Thyroid gland (tissue), 4 donors: ENCODE measurements around the gene FSTL4.

Experiments used
- CTCF ChIP-seq, 6 experiments: fragments of 200-600 bp in 3 of 6; fragments of 450-650 bp in 3 of 6; sonication (generic) in 3 of 6; IDR thresholded peaks; one replicate each; pipeline ENCODE4 v1.5.1; 2016 to 2019; ENCODE audit warnings: antibody characterized with exemption in 6 of 6, mild to moderate bottlenecking in 2 of 6, inconsistent platforms in 1 of 6, moderate library complexity in 1 of 6
- POLR2A ChIP-seq, 2 donors: fragments of 450-650 bp; IDR thresholded peaks; one replicate each; pipeline ENCODE4 v1.6.1; 2017; ENCODE audit warnings: antibody characterized with exemption in 2 of 2, mild to moderate bottlenecking in 2 of 2, moderate library complexity in 1 of 2

- TF ChIP-seq POLR2A (IDR thresholded peaks at IDR 0.05) (no peak), CTCF (IDR thresholded peaks at IDR 0.05) (no peak)
These were observed 255.9 kb downstream of the FSTL4 start for GRCh38 chr5:133356396-133356983.
